ENCODE measurements around the gene LBX2.

GRCh38 chr2:74501335-74502071 is 2.1 kb upstream of the LBX2 start:
- no peak for TF ChIP-seq POLR2A (IDR thresholded peaks at IDR 0.05; ENCODE audit: borderline replicate concordance, extremely low read depth, insufficient read depth, insufficient read length)
- TF ChIP-seq CTCF (IDR thresholded peaks at IDR 0.05 in 2 of 3, conservative IDR thresholded peaks at IDR 0.05 in 1 of 3; ENCODE audit: borderline replicate concordance in 1 of 3, insufficient read depth in 1 of 3, low read depth in 2 of 3, low read length in 2 of 3), result no peak
- no peak for TF ChIP-seq ZNF274 (IDR thresholded peaks at IDR 0.05; ENCODE audit: low read depth, low read length)
- TF ChIP-seq ELF1 (IDR thresholded peaks at IDR 0.05; ENCODE audit: borderline replicate concordance, low read depth), result no peak
- no peak for TF ChIP-seq EZH2 (IDR thresholded peaks at IDR 0.05)
- no peak for TF ChIP-seq ATF3 (IDR thresholded peaks at IDR 0.05)
- TF ChIP-seq YY1 (IDR thresholded peaks at IDR 0.05; ENCODE audit: extremely low read depth, insufficient replicate concordance, low read depth, low read length), result no peak
- TF ChIP-seq ZBTB33 (IDR thresholded peaks at IDR 0.05; ENCODE audit: extremely low read depth, insufficient replicate concordance, low read length), result no peak
- no peak for TF ChIP-seq SIN3A (IDR thresholded peaks at IDR 0.05; ENCODE audit: low read depth)
- peak; percentile 21; the same call in 1 of the 2 replicates for TF ChIP-seq POLR2AphosphoS5 (IDR thresholded peaks at IDR 0.05; ENCODE audit: low read depth, low read length)
- no peak for TF ChIP-seq ZFX (IDR thresholded peaks at IDR 0.05)
- no peak for TF ChIP-seq EGR1 (IDR thresholded peaks at IDR 0.05; ENCODE audit: low read depth)
- no peak for TF ChIP-seq EZH2phosphoT487 (IDR thresholded peaks at IDR 0.05; ENCODE audit: borderline replicate concordance)
- no peak for TF ChIP-seq RAD21 (IDR thresholded peaks at IDR 0.05; ENCODE audit: low read depth)
